ENCODE results near the gene FOXP1.

Gene FOXP1

GRCh38 chr3:71317140-71317539, 266.4 kb downstream of the FOXP1 start:
- no peaks in the 10 kb centered on the region for H3K36me3 ChIP-seq (ENCODE audit: control insufficient read depth, insufficient read depth, low read length)
- no peak overlapping the region for H3K4me3 ChIP-seq (replicated peaks; ENCODE audit: low read depth, low read length)
- DNase-seq (ENCODE audit: extremely low read depth, insufficient read length): no peak
- TF ChIP-seq CTCF (IDR thresholded peaks at IDR 0.05; ENCODE audit: insufficient read depth, low read length, poor library complexity, severe bottlenecking): no peak
- H3K27me3 ChIP-seq (replicated peaks; ENCODE audit: control insufficient read depth, insufficient read depth, low read length): no peaks in the 10 kb centered on the region; the same call in 1 of the 2 replicates

GRCh38 chr3:71316066-71316777, 267.3 kb downstream of the FOXP1 start:
- no peak overlapping the region for H3K4me3 ChIP-seq (replicated peaks; ENCODE audit: low read depth, low read length)
- no peak for TF ChIP-seq CTCF (IDR thresholded peaks at IDR 0.05; ENCODE audit: insufficient read depth, low read length, poor library complexity, severe bottlenecking)
- DNase-seq (ENCODE audit: extremely low read depth, insufficient read length): no peak
- H3K27me3 ChIP-seq (replicated peaks; ENCODE audit: control insufficient read depth, insufficient read depth, low read length): no peaks in the 10 kb centered on the region; the same call in 1 of the 2 replicates
- H3K36me3 ChIP-seq (ENCODE audit: control insufficient read depth, insufficient read depth, low read length): no peaks in the 10 kb centered on the region

GRCh38 chr3:71315431-71315830, 268.1 kb downstream of the FOXP1 start:
- no peak for TF ChIP-seq CTCF (IDR thresholded peaks at IDR 0.05; ENCODE audit: insufficient read depth, low read length, poor library complexity, severe bottlenecking)
- no peak for DNase-seq (ENCODE audit: extremely low read depth, insufficient read length)
- H3K27me3 ChIP-seq (replicated peaks; ENCODE audit: control insufficient read depth, insufficient read depth, low read length): no peaks in the 10 kb centered on the region; the same call in 1 of the 2 replicates
- H3K4me3 ChIP-seq (replicated peaks; ENCODE audit: low read depth, low read length): no peak overlapping the region
- no peaks in the 10 kb centered on the region for H3K36me3 ChIP-seq (ENCODE audit: control insufficient read depth, insufficient read depth, low read length)

- no peaks in the 10 kb centered on the region for H3K27me3 ChIP-seq (replicated peaks; ENCODE audit: control insufficient read depth, insufficient read depth, low read length)
- DNase-seq (ENCODE audit: extremely low read depth, insufficient read length): no peak
- no peaks in the 10 kb centered on the region for H3K36me3 ChIP-seq (ENCODE audit: control insufficient read depth, insufficient read depth, low read length)
- no peak for TF ChIP-seq CTCF (IDR thresholded peaks at IDR 0.05; ENCODE audit: insufficient read depth, low read length, poor library complexity, severe bottlenecking)
- H3K4me3 ChIP-seq (replicated peaks; ENCODE audit: low read depth, low read length): no peak overlapping the region
Observed at GRCh38 chr3:71313844-71314243, 269.7 kb downstream of the FOXP1 start.

GRCh38 chr3:71312461-71312860, 271.1 kb downstream of the FOXP1 start:
- no peaks in the 10 kb centered on the region for H3K27me3 ChIP-seq (replicated peaks; ENCODE audit: control insufficient read depth, insufficient read depth, low read length)
- H3K36me3 ChIP-seq (ENCODE audit: control insufficient read depth, insufficient read depth, low read length): no peaks in the 10 kb centered on the region
- H3K4me3 ChIP-seq (replicated peaks; ENCODE audit: low read depth, low read length): no peak overlapping the region
- no peak for TF ChIP-seq CTCF (IDR thresholded peaks at IDR 0.05; ENCODE audit: insufficient read depth, low read length, poor library complexity, severe bottlenecking)
- DNase-seq (ENCODE audit: extremely low read depth, insufficient read length): no peak

- no peak for TF ChIP-seq CTCF (IDR thresholded peaks at IDR 0.05; ENCODE audit: insufficient read depth, low read length, poor library complexity, severe bottlenecking)
- H3K36me3 ChIP-seq (ENCODE audit: control insufficient read depth, insufficient read depth, low read length): no peaks in the 10 kb centered on the region
- H3K27me3 ChIP-seq (replicated peaks; ENCODE audit: control insufficient read depth, insufficient read depth, low read length): no peaks in the 10 kb centered on the region
- no peak overlapping the region for H3K4me3 ChIP-seq (replicated peaks; ENCODE audit: low read depth, low read length)
- DNase-seq (ENCODE audit: extremely low read depth, insufficient read length): no peak
Observed at GRCh38 chr3:71311661-71312046, 271.9 kb downstream of the FOXP1 start.
